GM21390 (cell line): ENCODE results near the gene CNOT6.
A peak's percentile ranks its signal among the peaks of the same experiment; 100 is the strongest.
"Not testable (repeated sequence)": the region's sequence is repeated elsewhere in the genome, so short reads cannot be mapped to it uniquely, and the experiment has no call there.

Source experiments
- ATAC-seq: cut with Tn5 transposase; IDR thresholded peaks from one replicate; pipeline ENCODE4 v1.9.1; 2021; ENCODE audit not compliant: unreplicated experiment

Gene CNOT6

GRCh38 chr5:180494060-180494509 is at the start of gene CNOT6:
CNOT6 (plus strand) TSS chr5:180494379; CDS start chr5:180529277, 34,898 bp downstream.
- ATAC-seq, result peak; percentile 86

GRCh38 chr5:180454752-180455151 is 39.4 kb upstream of the CNOT6 start:
- no peak for ATAC-seq

- ATAC-seq, result no peak
Measured at GRCh38 chr5:180455872-180456271, 38.3 kb upstream of the CNOT6 start.

- ATAC-seq, result no peak
Measured at GRCh38 chr5:180456792-180457191, 37.4 kb upstream of the CNOT6 start.

GRCh38 chr5:180458852-180459673 is 35.1 kb upstream of the CNOT6 start:
- ATAC-seq, result not testable (repeated sequence)

- ATAC-seq, result not testable (repeated sequence)
Measured at GRCh38 chr5:180459674-180460142, 34.5 kb upstream of the CNOT6 start.

GRCh38 chr5:180460834-180461233 is 33.3 kb upstream of the CNOT6 start:
- ATAC-seq, result no peak

- ATAC-seq, result no peak
Measured at GRCh38 chr5:180461303-180461702, 32.9 kb upstream of the CNOT6 start.

GRCh38 chr5:180463216-180463900 is 30.8 kb upstream of the CNOT6 start:
- no peak for ATAC-seq

- ATAC-seq, result no peak
Measured at GRCh38 chr5:180463916-180464602, 30.1 kb upstream of the CNOT6 start.

- no peak for ATAC-seq
Measured at GRCh38 chr5:180464603-180464970, 29.6 kb upstream of the CNOT6 start.

- not testable (repeated sequence) for ATAC-seq
Measured at GRCh38 chr5:180465052-180465451, 29.1 kb upstream of the CNOT6 start.

GRCh38 chr5:180466316-180466715 is 27.9 kb upstream of the CNOT6 start:
- ATAC-seq, result no peak

GRCh38 chr5:180467028-180467975 is 26.9 kb upstream of the CNOT6 start:
- ATAC-seq, result no peak

- no peak for ATAC-seq
Measured at GRCh38 chr5:180467989-180468731, 26.0 kb upstream of the CNOT6 start.

GRCh38 chr5:180468732-180469585 is 25.2 kb upstream of the CNOT6 start:
- no peak for ATAC-seq

- no peak for ATAC-seq
Measured at GRCh38 chr5:180469586-180469865, 24.7 kb upstream of the CNOT6 start.

GRCh38 chr5:180469866-180470265 is 24.3 kb upstream of the CNOT6 start:
- ATAC-seq, result no peak

- no peak for ATAC-seq
Measured at GRCh38 chr5:180470361-180470760, 23.8 kb upstream of the CNOT6 start.
